ENCODE data around the gene KIAA0040.

- TF ChIP-seq EZH2 (IDR thresholded peaks at IDR 0.05; ENCODE audit: insufficient read depth, poor library complexity, severe bottlenecking) (no peak), EZH2phosphoT487 (IDR thresholded peaks at IDR 0.05; ENCODE audit: insufficient read depth, low read depth) (no peak)
Observed at GRCh38 chr1:175157200-175157599, 35.4 kb downstream of the KIAA0040 start.

All from GM23248 (cell line).